GM21367 (cell line): ENCODE measurements around the gene ANAPC2.
"Not testable (repeated sequence)": the region's sequence is repeated elsewhere in the genome, so short reads cannot be mapped to it uniquely, and the experiment has no call there.

ENCODE experiments used
- ATAC-seq: cut with Tn5 transposase; IDR thresholded peaks from one replicate; pipeline ENCODE4 v1.9.1; 2021; ENCODE audit not compliant: unreplicated experiment

The ANAPC2 gene

GRCh38 chr9:137148242-137148641, 40.1 kb downstream of the ANAPC2 start:
- no peak for ATAC-seq

GRCh38 chr9:137147793-137148160, 40.6 kb downstream of the ANAPC2 start:
- ATAC-seq, result no peak

- ATAC-seq, result no peak
Observed at GRCh38 chr9:137147091-137147792, 41.1 kb downstream of the ANAPC2 start.

GRCh38 chr9:137146527-137146918, 41.8 kb downstream of the ANAPC2 start:
- no peak for ATAC-seq

GRCh38 chr9:137145731-137146526, 42.4 kb downstream of the ANAPC2 start:
- ATAC-seq, result no peak

- no peak for ATAC-seq
Observed at GRCh38 chr9:137143459-137143858, 44.9 kb downstream of the ANAPC2 start.

- no peak for ATAC-seq
Observed at GRCh38 chr9:137141976-137142936, 46.1 kb downstream of the ANAPC2 start.

- ATAC-seq, result no peak
Observed at GRCh38 chr9:137141050-137141810, 47.1 kb downstream of the ANAPC2 start.

- no peak for ATAC-seq
Observed at GRCh38 chr9:137140151-137141012, 48.0 kb downstream of the ANAPC2 start.

- ATAC-seq, result no peak
Observed at GRCh38 chr9:137139468-137140150, 48.8 kb downstream of the ANAPC2 start.

- ATAC-seq, result no peak
Observed at GRCh38 chr9:137138722-137139467, 49.5 kb downstream of the ANAPC2 start, which contains the start of gene GRIN1. GRIN1 (plus strand) TSS chr9:137139154; CDS start chr9:137139487, 333 bp downstream.

GRCh38 chr9:137138058-137138721, 50.2 kb downstream of the ANAPC2 start:
- ATAC-seq, result no peak

GRCh38 chr9:137136881-137137607, 51.3 kb downstream of the ANAPC2 start:
- no peak for ATAC-seq

- ATAC-seq, result no peak
Observed at GRCh38 chr9:137136261-137136880, 52.0 kb downstream of the ANAPC2 start.

- not testable (repeated sequence) for ATAC-seq
Observed at GRCh38 chr9:137135154-137135553, 53.2 kb downstream of the ANAPC2 start.

GRCh38 chr9:137134191-137134590, 54.2 kb downstream of the ANAPC2 start:
- no peak for ATAC-seq
